SK-N-MC (cell line): ENCODE measurements around the gene ARID4B.

Experiments used
- EZH2 ChIP-seq: fragments of 200-600 bp; sonication (generic); IDR thresholded peaks from one replicate; pipeline ENCODE4 v1.6.1; 2017; ENCODE audit warnings: antibody characterized with exemption
- FOXP2 ChIP-seq: optimal IDR thresholded peaks from 2 replicates; pipeline ENCODE3; 2011; ENCODE audit warnings: mild to moderate bottlenecking, moderate library complexity; ENCODE audit not compliant: insufficient read depth; ENCODE audit errors: extremely low read length, control extremely low read depth

DNA sequence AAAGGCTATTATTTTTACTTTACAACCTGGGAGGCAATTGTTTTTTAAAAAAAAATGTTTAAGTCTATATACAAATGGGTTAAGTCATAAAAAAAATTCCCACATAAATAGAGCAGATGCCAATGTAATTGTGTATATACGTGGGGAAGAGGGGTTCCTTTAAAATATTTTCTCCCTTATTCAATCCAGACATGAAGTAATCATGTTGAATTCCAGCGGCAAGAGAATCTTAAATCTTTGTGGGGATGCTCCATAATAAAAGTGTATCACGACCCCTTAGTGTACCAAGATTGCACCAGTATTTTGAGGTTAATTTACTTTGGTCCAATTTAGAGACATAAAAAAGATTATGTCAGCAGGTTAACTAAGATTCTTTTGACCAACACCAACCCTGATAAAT, 62.1 kb downstream of the ARID4B start:
- TF ChIP-seq FOXP2 (no peak), EZH2 (no peak)
